GM13976 (cell line): ENCODE data around the gene IQCE.
A peak's percentile ranks its signal among the peaks of the same experiment; 100 is the strongest.

Source experiments
- DNase-seq: peaks from one replicate; pipeline ENCODE4 v3.0.0; 2012; ENCODE audit warnings: low spot score
- in situ Hi-C: fragments of 300-500 bp; cut with MboI; formaldehyde crosslinking; loops from one replicate; pipeline ENCODE4 v1.12.0; 2022; ENCODE audit warnings: low sequenced_read_pairs, mixed read lengths, inconsistent platforms; ENCODE audit not compliant: unreplicated experiment
- TF ChIP-seq, protein P1 (sequence below): IDR thresholded peaks from 2 replicates; pipeline ENCODE4 v1.5.1; 2012; ENCODE audit warnings: borderline replicate concordance, mild to moderate bottlenecking; ENCODE audit not compliant: insufficient read depth; ENCODE audit errors: extremely low read depth, missing control alignments, control extremely low read depth

Gene IQCE

GRCh38 chr7:2566348-2566889 is 7.6 kb downstream of the IQCE start:
- DNase-seq: no peak
- TF ChIP-seq, protein P1, sequence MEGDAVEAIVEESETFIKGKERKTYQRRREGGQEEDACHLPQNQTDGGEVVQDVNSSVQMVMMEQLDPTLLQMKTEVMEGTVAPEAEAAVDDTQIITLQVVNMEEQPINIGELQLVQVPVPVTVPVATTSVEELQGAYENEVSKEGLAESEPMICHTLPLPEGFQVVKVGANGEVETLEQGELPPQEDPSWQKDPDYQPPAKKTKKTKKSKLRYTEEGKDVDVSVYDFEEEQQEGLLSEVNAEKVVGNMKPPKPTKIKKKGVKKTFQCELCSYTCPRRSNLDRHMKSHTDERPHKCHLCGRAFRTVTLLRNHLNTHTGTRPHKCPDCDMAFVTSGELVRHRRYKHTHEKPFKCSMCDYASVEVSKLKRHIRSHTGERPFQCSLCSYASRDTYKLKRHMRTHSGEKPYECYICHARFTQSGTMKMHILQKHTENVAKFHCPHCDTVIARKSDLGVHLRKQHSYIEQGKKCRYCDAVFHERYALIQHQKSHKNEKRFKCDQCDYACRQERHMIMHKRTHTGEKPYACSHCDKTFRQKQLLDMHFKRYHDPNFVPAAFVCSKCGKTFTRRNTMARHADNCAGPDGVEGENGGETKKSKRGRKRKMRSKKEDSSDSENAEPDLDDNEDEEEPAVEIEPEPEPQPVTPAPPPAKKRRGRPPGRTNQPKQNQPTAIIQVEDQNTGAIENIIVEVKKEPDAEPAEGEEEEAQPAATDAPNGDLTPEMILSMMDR: no peak
- in situ Hi-C loops: no loop called here

DNA sequence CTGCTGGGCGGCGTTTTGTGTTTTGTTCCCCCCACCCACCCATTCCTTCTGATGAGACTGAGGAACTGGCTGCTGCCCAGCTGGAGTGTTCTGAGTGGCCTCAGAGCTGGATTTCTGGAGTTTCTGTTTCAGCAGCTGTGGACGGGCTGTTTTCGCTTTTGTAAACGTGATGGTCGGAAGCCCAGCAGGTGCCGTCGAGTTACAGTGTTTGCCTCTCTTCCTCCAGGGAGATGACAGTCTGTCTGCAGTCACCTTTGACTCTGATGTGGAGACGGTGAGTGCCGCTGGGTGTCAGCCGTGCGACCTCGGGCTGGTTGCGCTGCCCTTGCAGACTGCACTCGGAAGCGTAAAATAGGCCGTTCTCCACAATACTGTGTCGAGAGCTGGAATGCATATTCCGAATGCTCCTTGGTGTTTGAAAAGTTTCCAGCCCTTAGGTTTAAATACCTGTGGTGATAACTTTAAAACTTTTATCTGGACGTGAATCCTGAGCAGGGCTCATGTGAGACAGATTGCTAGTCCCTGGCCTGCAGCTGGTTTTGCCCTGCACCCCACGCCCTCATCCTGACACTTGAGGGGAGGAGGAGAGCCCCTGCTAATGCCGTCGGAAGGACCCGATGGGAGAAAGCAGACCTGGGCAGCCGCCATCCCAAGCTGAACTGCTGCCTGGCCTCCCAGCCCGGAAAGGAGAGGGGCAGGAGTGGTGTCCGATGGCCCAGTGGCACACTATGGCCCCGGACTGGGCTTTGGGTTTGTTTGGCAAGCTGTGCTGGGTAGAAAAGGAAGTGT is 8.3 kb downstream of the IQCE start:
- TF ChIP-seq, protein P1: no peak
- in situ Hi-C loops: no loop called here
- peak; percentile 70 for DNase-seq

GRCh38 chr7:2567679-2568278 is 9.0 kb downstream of the IQCE start:
- TF ChIP-seq, protein P1: no peak
- in situ Hi-C loops: no loop called here
- DNase-seq: peak; percentile 57

- TF ChIP-seq, protein P1: no peak
- in situ Hi-C loops: no loop called here
- no peak for DNase-seq
These were observed 9.9 kb downstream of the IQCE start for GRCh38 chr7:2568521-2569223.

GRCh38 chr7:2569421-2569820 is 10.6 kb downstream of the IQCE start:
- TF ChIP-seq, protein P1: no peak
- DNase-seq: no peak

DNA sequence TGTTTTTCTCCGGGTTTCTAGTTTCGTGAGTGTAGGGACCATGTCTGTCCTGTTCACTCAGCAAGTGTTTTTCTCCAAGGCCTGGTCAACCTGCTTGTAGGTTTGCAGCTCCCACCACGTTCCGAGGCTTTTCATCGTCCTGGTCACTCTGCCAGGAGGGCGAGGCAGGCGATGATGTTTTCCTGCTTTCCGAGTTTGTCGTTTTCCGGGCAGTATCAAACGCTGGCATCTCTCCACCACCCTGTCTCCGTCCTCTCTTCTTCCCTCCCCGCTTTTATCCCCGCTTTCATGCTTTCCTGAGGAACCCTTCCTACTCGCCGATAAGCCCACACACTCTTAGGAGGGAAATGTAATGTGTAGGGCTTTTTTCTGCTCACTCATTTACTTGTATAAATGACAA is 11.2 kb downstream of the IQCE start:
- in situ Hi-C loops: no loop called here
- DNase-seq: no peak
- TF ChIP-seq, protein P1: no peak

More at GRCh38 chr7:2569421-2569820, 10.6 kb downstream of the IQCE start:
- in situ Hi-C loops: no loop called here
